GM12878 (cell line): ENCODE results near the gene CHD5. TPM values are rescaled to one million over a fixed set of nuclear protein-coding genes. Genes with fewer than 3 reads are reported as not detected.
A peak's percentile ranks its signal among the peaks of the same experiment; 100 is the strongest.

ENCODE experiments used
- BCL3 ChIP-seq: IDR thresholded peaks from 2 replicates; pipeline ENCODE4 v1.6.1; 2011; ENCODE audit warnings: borderline replicate concordance, low read depth, mild to moderate bottlenecking, moderate library complexity, low read length; ENCODE audit not compliant: insufficient read depth, poor library complexity, severe bottlenecking
- CREM ChIP-seq: IDR thresholded peaks from 2 replicates; pipeline ENCODE4 v1.6.1; 2014; ENCODE audit warnings: antibody characterized with exemption, low read depth
- E4F1 ChIP-seq: fragments of 450-650 bp; IDR thresholded peaks from 2 replicates; pipeline ENCODE4 v1.6.1; 2018; ENCODE audit warnings: borderline replicate concordance, mild to moderate bottlenecking; ENCODE audit not compliant: partially characterized antibody
- HCFC1 ChIP-seq: fragments of 150-350 bp; IDR thresholded peaks from 2 replicates; pipeline ENCODE4 v1.6.1; 2014; ENCODE audit warnings: low read length
- IRF4 ChIP-seq: IDR thresholded peaks from 2 replicates; pipeline ENCODE4 v1.6.1; 2011; ENCODE audit warnings: low read depth, low read length
- POLR2A ChIP-seq: IDR thresholded peaks from 2 replicates; pipeline ENCODE4 v1.6.1; 2011; ENCODE audit warnings: low read depth, mild to moderate bottlenecking, low read length
- POLR2AphosphoS2 ChIP-seq: IDR thresholded peaks from 2 replicates; pipeline ENCODE4 v1.6.1; 2011; ENCODE audit warnings: low read depth, mild to moderate bottlenecking, low read length, improper control_type of control experiment, moderate library complexity
- SRF ChIP-seq, 2 experiments: IDR thresholded peaks; 2 replicates each; pipeline ENCODE4 v1.6.1; 2011; ENCODE audit warnings: low read depth in 2 of 2, low read length in 2 of 2, mild to moderate bottlenecking in 1 of 2, moderate library complexity in 1 of 2
- polyA plus RNA-seq, 11 experiments: library from polyadenylated mRNA; depleted of rRNA in 4 of 11; unstranded in 6 of 11; stranded (reverse) in 5 of 11; fragments of >200 nt; fragmentation: Nextera tagmentation in 4 of 11; fragmentation: Illumina TruSeq in 1 of 11; extraction: Ambion mirVana in 4 of 11; extraction: Trizol in 1 of 11; gene quantifications; 1 replicate in 1 of 11; 2 replicates in 10 of 11; pipeline versions ENCODE4 v1.2.1 to v1.2.3, GENCODE V29; 2011 to 2016; ENCODE audit warnings: inconsistent platforms in 2 of 11, missing spikeins in 2 of 11, low read depth in 1 of 11
- total RNA-seq, 4 experiments: library from RNA; depleted of rRNA in 3 of 4; stranded (reverse); fragments of >200 nt in 3 of 4; fragmentation: Illumina TruSeq in 1 of 4; extraction: Trizol in 1 of 4; gene quantifications; 2 replicates each; pipeline versions ENCODE4 v1.2.1 to v1.2.3, GENCODE V29; 2013 to 2021
- TF ChIP-seq, protein P1 (sequence below), 3 experiments: IDR thresholded peaks in 2 of 3; conservative IDR thresholded peaks in 1 of 3; 2 replicates each; pipeline ENCODE4 v1.5.1; 2011; ENCODE audit warnings: low read depth in 3 of 3, low read length in 3 of 3, mild to moderate bottlenecking in 3 of 3, control low read depth in 2 of 3, moderate library complexity in 2 of 3, inconsistent platforms in 1 of 3, mixed read lengths in 1 of 3; ENCODE audit not compliant: control insufficient read depth in 2 of 3, insufficient read depth in 1 of 3; ENCODE audit errors: extremely low read depth in 1 of 3

CHD5 gene
- total and polyA plus RNA-seq, 10 of the 15 experiments (the other 5 are each of a cell fraction or from before 2014, with no cell fraction given): 0.03 to 0.49 (median 0.13) TPM; not detected in 3

DNA sequence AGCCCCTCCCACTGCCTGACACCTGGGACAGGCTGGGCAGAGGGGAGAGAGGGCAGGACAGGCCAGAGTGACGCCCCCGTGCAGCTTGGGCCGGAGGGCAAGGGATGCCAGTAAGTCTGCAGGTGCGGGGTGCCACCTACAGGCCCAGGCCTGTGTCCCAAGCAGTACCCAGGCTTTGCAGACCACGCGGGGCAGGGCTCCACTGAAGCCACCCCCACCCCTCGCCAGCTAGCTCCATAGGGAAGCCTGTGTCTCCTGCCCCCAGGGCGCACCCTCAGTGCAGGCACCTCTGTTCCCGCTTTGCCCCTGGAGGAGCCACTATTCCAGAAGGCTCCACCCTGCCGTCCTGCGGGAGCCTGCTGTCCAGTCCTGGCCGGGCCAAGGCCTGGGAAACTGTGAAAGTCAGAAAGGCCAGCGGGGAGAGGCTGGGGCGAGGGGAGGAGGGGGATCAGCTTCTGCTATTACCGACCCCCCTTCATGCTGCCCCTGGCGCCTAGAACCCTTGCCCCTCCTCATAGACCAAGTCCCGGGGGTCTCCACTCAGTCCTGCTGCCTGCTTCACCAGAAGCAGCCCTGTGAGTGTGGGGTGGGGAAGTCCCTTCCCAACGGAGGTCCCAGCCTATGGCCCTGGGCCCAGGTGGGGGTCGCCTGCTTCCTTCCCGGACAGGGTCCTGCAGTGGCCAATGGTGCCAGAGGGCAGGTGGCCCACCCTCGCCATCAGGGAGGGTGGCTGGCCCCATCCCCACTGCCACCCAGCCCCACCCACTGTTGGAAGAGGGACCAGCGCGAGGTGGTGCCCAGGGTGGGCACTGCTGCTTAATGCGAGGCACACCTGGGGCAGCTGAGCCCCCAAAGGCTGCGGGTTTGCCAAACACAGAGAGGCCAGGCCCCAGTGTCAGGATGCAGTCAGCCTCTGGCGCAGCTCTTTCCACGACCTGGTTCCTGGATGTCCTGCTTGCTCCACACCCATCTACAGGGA lies 80.0 kb downstream of the CHD5 start (continued):
- TF ChIP-seq, protein P1, sequence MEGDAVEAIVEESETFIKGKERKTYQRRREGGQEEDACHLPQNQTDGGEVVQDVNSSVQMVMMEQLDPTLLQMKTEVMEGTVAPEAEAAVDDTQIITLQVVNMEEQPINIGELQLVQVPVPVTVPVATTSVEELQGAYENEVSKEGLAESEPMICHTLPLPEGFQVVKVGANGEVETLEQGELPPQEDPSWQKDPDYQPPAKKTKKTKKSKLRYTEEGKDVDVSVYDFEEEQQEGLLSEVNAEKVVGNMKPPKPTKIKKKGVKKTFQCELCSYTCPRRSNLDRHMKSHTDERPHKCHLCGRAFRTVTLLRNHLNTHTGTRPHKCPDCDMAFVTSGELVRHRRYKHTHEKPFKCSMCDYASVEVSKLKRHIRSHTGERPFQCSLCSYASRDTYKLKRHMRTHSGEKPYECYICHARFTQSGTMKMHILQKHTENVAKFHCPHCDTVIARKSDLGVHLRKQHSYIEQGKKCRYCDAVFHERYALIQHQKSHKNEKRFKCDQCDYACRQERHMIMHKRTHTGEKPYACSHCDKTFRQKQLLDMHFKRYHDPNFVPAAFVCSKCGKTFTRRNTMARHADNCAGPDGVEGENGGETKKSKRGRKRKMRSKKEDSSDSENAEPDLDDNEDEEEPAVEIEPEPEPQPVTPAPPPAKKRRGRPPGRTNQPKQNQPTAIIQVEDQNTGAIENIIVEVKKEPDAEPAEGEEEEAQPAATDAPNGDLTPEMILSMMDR (IDR thresholded peaks at IDR 0.05 in 2 of 3, conservative IDR thresholded peaks at IDR 0.05 in 1 of 3; ENCODE audit: control insufficient read depth in 2 of 3, extremely low read depth in 1 of 3, insufficient read depth in 1 of 3, low read depth in 3 of 3, low read length in 3 of 3): peak in 1 of 3 experiments; percentile 23; a peak in 2 of 6 replicates
- TF ChIP-seq BCL3 (no peak), SRF (IDR thresholded peaks at IDR 0.05; ENCODE audit: low read depth in 2 of 2, low read length in 2 of 2) (no peak), HCFC1 (no peak), E4F1 (no peak), POLR2A (peak; percentile 35), POLR2AphosphoS2 (0 out of 2 replicates have a peak, but pooled peaks have one; percentile 26), IRF4 (no peak), CREM (no peak)
